DLD1 (cell line): ENCODE data around the gene FXYD2.

Experiments
- in situ Hi-C: cut with HindIII; loops from 2 replicates; pipeline ENCODE4 v1.10.0; 2017; ENCODE audit warnings: low sequenced_read_pairs

Gene FXYD2

GRCh38 chr11:117822074-117823033, 2.2 kb downstream of the FXYD2 start:
- in situ Hi-C loops, result loop anchor here (25.0 kb wide), 1 partner anchor 240 kb away; no protein-coding TSS in a partner anchor

GRCh38 chr11:117821431-117821830, 3.1 kb downstream of the FXYD2 start:
- in situ Hi-C loops, result loop anchor here (25.0 kb wide), 1 partner anchor 241 kb away; no protein-coding TSS in a partner anchor

- in situ Hi-C loops, result loop anchor here (25.0 kb wide), 1 partner anchor 242 kb away; no protein-coding TSS in a partner anchor
Observed at GRCh38 chr11:117820516-117820915, 4.0 kb downstream of the FXYD2 start.

- in situ Hi-C loops, result loop anchor here (25.0 kb wide), 1 partner anchor 242 kb away; no protein-coding TSS in a partner anchor
Observed at GRCh38 chr11:117820071-117820470, 4.5 kb downstream of the FXYD2 start.

GRCh38 chr11:117819096-117820040, 5.2 kb downstream of the FXYD2 start:
- in situ Hi-C loops, result loop anchor here (25.0 kb wide), 1 partner anchor 243 kb away; no protein-coding TSS in a partner anchor

GRCh38 chr11:117818041-117818873, 6.3 kb downstream of the FXYD2 start:
- in situ Hi-C loops, result loop anchor here (25.0 kb wide), 1 partner anchor 244 kb away; no protein-coding TSS in a partner anchor

- in situ Hi-C loops, result loop anchor here (25.0 kb wide), 1 partner anchor 245 kb away; no protein-coding TSS in a partner anchor
Observed at GRCh38 chr11:117817368-117818040, 7.0 kb downstream of the FXYD2 start.

- in situ Hi-C loops, result loop anchor here (25.0 kb wide), 1 partner anchor 245 kb away; no protein-coding TSS in a partner anchor
Observed at GRCh38 chr11:117816846-117817367, 7.6 kb downstream of the FXYD2 start.

GRCh38 chr11:117816151-117816741, 8.3 kb downstream of the FXYD2 start:
- in situ Hi-C loops, result loop anchor here (25.0 kb wide), 1 partner anchor 246 kb away; no protein-coding TSS in a partner anchor

GRCh38 chr11:117815262-117815803, 9.2 kb downstream of the FXYD2 start:
- in situ Hi-C loops, result loop anchor here (25.0 kb wide), 1 partner anchor 247 kb away; no protein-coding TSS in a partner anchor

- in situ Hi-C loops, result loop anchor here (25.0 kb wide), 1 partner anchor 247 kb away; no protein-coding TSS in a partner anchor
Observed at GRCh38 chr11:117814766-117815261, 9.7 kb downstream of the FXYD2 start.

- in situ Hi-C loops, result loop anchor here (25.0 kb wide), 1 partner anchor 248 kb away; no protein-coding TSS in a partner anchor
Observed at GRCh38 chr11:117814204-117814765, 10.3 kb downstream of the FXYD2 start.

GRCh38 chr11:117810056-117810451, 14.5 kb downstream of the FXYD2 start:
- in situ Hi-C loops, result loop anchor here (25.0 kb wide), 1 partner anchor 252 kb away; no protein-coding TSS in a partner anchor

GRCh38 chr11:117809236-117810055, 15.1 kb downstream of the FXYD2 start:
- in situ Hi-C loops, result loop anchor here (5.0 to 25.0 kb wide), 3 partner anchors 225 to 367 kb away; no protein-coding TSS in a partner anchor

- in situ Hi-C loops, result loop anchor here (5.0 to 25.0 kb wide), 3 partner anchors 224 to 366 kb away; no protein-coding TSS in a partner anchor
Observed at GRCh38 chr11:117808784-117809183, 15.8 kb downstream of the FXYD2 start.
